HG03354 (cell line): ENCODE data around the gene OGDHL.
"Not testable (repeated sequence)": the region's sequence is repeated elsewhere in the genome, so short reads cannot be mapped to it uniquely, and the experiment has no call there.

Experiments used
- ATAC-seq: cut with Tn5 transposase; IDR thresholded peaks from one replicate; pipeline ENCODE4 v1.9.1; 2021; ENCODE audit warnings: mild to moderate bottlenecking; ENCODE audit not compliant: unreplicated experiment, poor library complexity, severe bottlenecking

OGDHL gene

GRCh38 chr10:49758249-49758930, 3.7 kb downstream of the OGDHL start:
- no peak for ATAC-seq

GRCh38 chr10:49756641-49757040, 5.5 kb downstream of the OGDHL start:
- no peak for ATAC-seq

GRCh38 chr10:49756031-49756430, 6.1 kb downstream of the OGDHL start:
- no peak for ATAC-seq

GRCh38 chr10:49754951-49755350, 7.2 kb downstream of the OGDHL start:
- not testable (repeated sequence) for ATAC-seq

- no peak for ATAC-seq
Observed at GRCh38 chr10:49752584-49752983, 9.5 kb downstream of the OGDHL start.

GRCh38 chr10:49751636-49752510, 10.2 kb downstream of the OGDHL start:
- no peak for ATAC-seq

- ATAC-seq: no peak
Observed at GRCh38 chr10:49751216-49751615, 10.9 kb downstream of the OGDHL start.

GRCh38 chr10:49750546-49750945, 11.6 kb downstream of the OGDHL start:
- ATAC-seq: no peak

- no peak for ATAC-seq
Observed at GRCh38 chr10:49749556-49750491, 12.3 kb downstream of the OGDHL start.

- ATAC-seq: no peak
Observed at GRCh38 chr10:49749144-49749543, 13.0 kb downstream of the OGDHL start.

- ATAC-seq: no peak
Observed at GRCh38 chr10:49748006-49748405, 14.1 kb downstream of the OGDHL start.

- no peak for ATAC-seq
Observed at GRCh38 chr10:49747303-49747646, 14.8 kb downstream of the OGDHL start.

GRCh38 chr10:49746626-49747302, 15.4 kb downstream of the OGDHL start:
- no peak for ATAC-seq

GRCh38 chr10:49745756-49746155, 16.4 kb downstream of the OGDHL start:
- no peak for ATAC-seq

GRCh38 chr10:49744924-49745605, 17.1 kb downstream of the OGDHL start:
- ATAC-seq: no peak

- ATAC-seq: no peak
Observed at GRCh38 chr10:49744091-49744685, 17.9 kb downstream of the OGDHL start.

GRCh38 chr10:49743464-49744075, 18.6 kb downstream of the OGDHL start:
- ATAC-seq: no peak

GRCh38 chr10:49742683-49743463, 19.2 kb downstream of the OGDHL start:
- ATAC-seq: no peak
